SK-N-SH treated with all-trans-retinoic acid at 6 μM for 48 hours (cell line): ENCODE measurements around the gene SYNPO.

ENCODE experiments used
- ATAC-seq: fragments of 200-7000 bp; cut with Tn5 transposase; 3 replicates; pipeline ENCODE4 v1.9.1; 2020; ENCODE audit warnings: mild to moderate bottlenecking, moderate library complexity
- ARNTL ChIP-seq: fragments of 450-650 bp; formaldehyde crosslinking; IDR thresholded peaks from 2 replicates; pipeline ENCODE4 v1.5.0; 2020; ENCODE audit warnings: low read depth, mild to moderate bottlenecking, moderate library complexity, borderline replicate concordance
- BACH2 ChIP-seq: fragments of 250-450 bp; sonication (Bioruptor Pico); IDR thresholded peaks from 2 replicates; pipeline ENCODE4 v1.9.0; 2021; ENCODE audit warnings: mild to moderate bottlenecking, borderline replicate concordance
- CSDC2 ChIP-seq: fragments of 250-450 bp; sonication (Bioruptor Pico); IDR thresholded peaks from 2 replicates; pipeline ENCODE4 v1.5.0; 2020; ENCODE audit warnings: mild to moderate bottlenecking, moderate library complexity
- ESRRG ChIP-seq: fragments of 250-450 bp; sonication (Bioruptor Pico); IDR thresholded peaks from 2 replicates; pipeline ENCODE4 v1.6.1; 2021; ENCODE audit warnings: mild to moderate bottlenecking
- GLIS3 ChIP-seq: fragments of 250-450 bp; sonication (Bioruptor Pico); IDR thresholded peaks from 2 replicates; pipeline ENCODE4 v1.5.0; 2020; ENCODE audit warnings: mild to moderate bottlenecking, moderate library complexity
- ISL1 ChIP-seq: fragments of 250-450 bp; sonication (Bioruptor Pico); IDR thresholded peaks from 2 replicates; pipeline ENCODE4 v2.1.2; 2022; ENCODE audit warnings: mild to moderate bottlenecking, moderate library complexity
- OSR1 ChIP-seq: fragments of 250-450 bp; sonication (Bioruptor Pico); IDR thresholded peaks from 2 replicates; pipeline ENCODE4 v1.8.0; 2022; ENCODE audit warnings: moderate library complexity, mild to moderate bottlenecking, inconsistent platforms
- SNAI2 ChIP-seq: fragments of 250-450 bp; sonication (Bioruptor Pico); IDR thresholded peaks from 2 replicates; pipeline ENCODE4 v1.5.0; 2020; ENCODE audit warnings: mild to moderate bottlenecking, moderate library complexity
- TCF4 ChIP-seq: fragments of 250-450 bp; sonication (Bioruptor Pico); IDR thresholded peaks from 2 replicates; pipeline ENCODE4 v1.8.0; 2021; ENCODE audit warnings: mild to moderate bottlenecking, moderate library complexity, borderline replicate concordance
- TOX ChIP-seq: fragments of 250-450 bp; sonication (Bioruptor Pico); IDR thresholded peaks from 2 replicates; pipeline ENCODE4 v1.8.0; 2021; ENCODE audit warnings: mild to moderate bottlenecking, moderate library complexity, borderline replicate concordance
- ZFP3 ChIP-seq: fragments of 250-450 bp; sonication (Bioruptor Pico); IDR thresholded peaks from 2 replicates; pipeline ENCODE4 v1.5.0; 2020; ENCODE audit warnings: mild to moderate bottlenecking, moderate library complexity
- ZNF565 ChIP-seq: fragments of 450-650 bp; formaldehyde crosslinking; conservative IDR thresholded peaks from 2 replicates; pipeline ENCODE4 v1.5.0; 2020; ENCODE audit warnings: low read depth, mild to moderate bottlenecking, moderate library complexity
- ZNF70 ChIP-seq: fragments of 450-650 bp; formaldehyde crosslinking; IDR thresholded peaks from 2 replicates; pipeline ENCODE4 v1.5.0; 2020; ENCODE audit warnings: mild to moderate bottlenecking, moderate library complexity
- ZNF8 ChIP-seq: fragments of 450-650 bp; formaldehyde crosslinking; IDR thresholded peaks from 2 replicates; pipeline ENCODE4 v1.5.0; 2020; ENCODE audit warnings: mild to moderate bottlenecking, moderate library complexity
- TF ChIP-seq, protein P1 (sequence below): fragments of 250-450 bp; sonication (Bioruptor Pico); IDR thresholded peaks from 2 replicates; pipeline ENCODE4 v1.5.0; 2020; ENCODE audit warnings: mild to moderate bottlenecking, moderate library complexity
- TF ChIP-seq, protein P2 (sequence below): fragments of 250-450 bp; sonication (Bioruptor Pico); IDR thresholded peaks from 2 replicates; pipeline ENCODE4 v1.5.1; 2020; ENCODE audit warnings: low read depth, mild to moderate bottlenecking, moderate library complexity
- TF ChIP-seq, protein P3 (sequence below): fragments of 250-450 bp; sonication (Bioruptor Pico); IDR thresholded peaks from 2 replicates; pipeline ENCODE4 v1.5.1; 2021; ENCODE audit warnings: mild to moderate bottlenecking, moderate library complexity
- TF ChIP-seq, protein P4 (sequence below): fragments of 250-450 bp; sonication (Bioruptor Pico); IDR thresholded peaks from 2 replicates; pipeline ENCODE4 v1.8.0; 2020; ENCODE audit warnings: mild to moderate bottlenecking, moderate library complexity, borderline replicate concordance
- TF ChIP-seq, protein P5 (sequence below): fragments of 250-450 bp; sonication (Bioruptor Pico); IDR thresholded peaks from 2 replicates; pipeline ENCODE4 v1.8.0; 2021; ENCODE audit warnings: low read depth, mild to moderate bottlenecking, moderate library complexity, borderline replicate concordance

SYNPO gene

DNA sequence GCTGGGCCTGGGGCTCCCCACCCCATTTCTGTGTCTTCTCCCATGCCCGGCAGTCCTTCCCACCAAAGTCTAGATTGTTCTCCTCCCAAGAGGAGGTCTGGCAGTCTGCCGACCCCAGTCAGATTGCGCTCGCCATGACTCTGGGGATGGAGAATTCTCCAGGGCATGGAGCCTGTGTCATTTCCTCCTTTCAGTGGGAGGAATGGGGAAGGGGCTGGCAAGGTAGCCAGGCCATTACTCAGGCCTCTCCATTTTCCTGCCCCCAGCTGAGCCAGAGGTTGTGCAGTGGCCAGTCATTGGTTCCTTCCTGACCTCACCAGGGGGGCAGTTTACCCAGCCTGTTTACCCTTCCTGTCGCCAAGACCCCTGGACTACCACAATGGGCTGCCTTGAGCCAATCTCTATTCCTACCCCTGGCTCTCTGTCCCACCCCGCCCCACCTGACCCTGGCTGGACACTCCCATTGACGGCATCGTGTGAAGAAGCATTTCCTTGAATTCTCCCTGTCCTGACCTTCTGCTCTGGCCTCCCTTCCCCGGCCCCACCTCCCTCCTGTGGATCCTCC, 628 bp downstream of the SYNPO start:
- ATAC-seq: peak; percentile 0; the same call in 1 of the 3 replicates
- TF ChIP-seq ZNF70: no peak
- TF ChIP-seq ARNTL: no peak
- TF ChIP-seq ISL1 (CRISPR knock-in tag): no peak
- no peak for TF ChIP-seq TOX (CRISPR knock-in tag)
- TF ChIP-seq, protein P1, sequence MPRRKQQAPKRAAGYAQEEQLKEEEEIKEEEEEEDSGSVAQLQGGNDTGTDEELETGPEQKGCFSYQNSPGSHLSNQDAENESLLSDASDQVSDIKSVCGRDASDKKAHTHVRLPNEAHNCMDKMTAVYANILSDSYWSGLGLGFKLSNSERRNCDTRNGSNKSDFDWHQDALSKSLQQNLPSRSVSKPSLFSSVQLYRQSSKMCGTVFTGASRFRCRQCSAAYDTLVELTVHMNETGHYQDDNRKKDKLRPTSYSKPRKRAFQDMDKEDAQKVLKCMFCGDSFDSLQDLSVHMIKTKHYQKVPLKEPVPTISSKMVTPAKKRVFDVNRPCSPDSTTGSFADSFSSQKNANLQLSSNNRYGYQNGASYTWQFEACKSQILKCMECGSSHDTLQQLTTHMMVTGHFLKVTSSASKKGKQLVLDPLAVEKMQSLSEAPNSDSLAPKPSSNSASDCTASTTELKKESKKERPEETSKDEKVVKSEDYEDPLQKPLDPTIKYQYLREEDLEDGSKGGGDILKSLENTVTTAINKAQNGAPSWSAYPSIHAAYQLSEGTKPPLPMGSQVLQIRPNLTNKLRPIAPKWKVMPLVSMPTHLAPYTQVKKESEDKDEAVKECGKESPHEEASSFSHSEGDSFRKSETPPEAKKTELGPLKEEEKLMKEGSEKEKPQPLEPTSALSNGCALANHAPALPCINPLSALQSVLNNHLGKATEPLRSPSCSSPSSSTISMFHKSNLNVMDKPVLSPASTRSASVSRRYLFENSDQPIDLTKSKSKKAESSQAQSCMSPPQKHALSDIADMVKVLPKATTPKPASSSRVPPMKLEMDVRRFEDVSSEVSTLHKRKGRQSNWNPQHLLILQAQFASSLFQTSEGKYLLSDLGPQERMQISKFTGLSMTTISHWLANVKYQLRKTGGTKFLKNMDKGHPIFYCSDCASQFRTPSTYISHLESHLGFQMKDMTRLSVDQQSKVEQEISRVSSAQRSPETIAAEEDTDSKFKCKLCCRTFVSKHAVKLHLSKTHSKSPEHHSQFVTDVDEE (CRISPR knock-in tag): no peak
- TF ChIP-seq, protein P2, sequence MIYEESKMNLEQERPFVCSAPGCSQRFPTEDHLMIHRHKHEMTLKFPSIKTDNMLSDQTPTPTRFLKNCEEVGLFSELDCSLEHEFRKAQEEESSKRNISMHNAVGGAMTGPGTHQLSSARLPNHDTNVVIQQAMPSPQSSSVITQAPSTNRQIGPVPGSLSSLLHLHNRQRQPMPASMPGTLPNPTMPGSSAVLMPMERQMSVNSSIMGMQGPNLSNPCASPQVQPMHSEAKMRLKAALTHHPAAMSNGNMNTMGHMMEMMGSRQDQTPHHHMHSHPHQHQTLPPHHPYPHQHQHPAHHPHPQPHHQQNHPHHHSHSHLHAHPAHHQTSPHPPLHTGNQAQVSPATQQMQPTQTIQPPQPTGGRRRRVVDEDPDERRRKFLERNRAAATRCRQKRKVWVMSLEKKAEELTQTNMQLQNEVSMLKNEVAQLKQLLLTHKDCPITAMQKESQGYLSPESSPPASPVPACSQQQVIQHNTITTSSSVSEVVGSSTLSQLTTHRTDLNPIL: no peak
- no peak for TF ChIP-seq BACH2
- no peak for TF ChIP-seq GLIS3
- TF ChIP-seq ESRRG (CRISPR knock-in tag): no peak
- no peak for TF ChIP-seq ZNF8 (CRISPR knock-in tag)
- TF ChIP-seq ZFP3 (CRISPR knock-in tag): no peak; the same call in 1 of the 2 replicates

DNA sequence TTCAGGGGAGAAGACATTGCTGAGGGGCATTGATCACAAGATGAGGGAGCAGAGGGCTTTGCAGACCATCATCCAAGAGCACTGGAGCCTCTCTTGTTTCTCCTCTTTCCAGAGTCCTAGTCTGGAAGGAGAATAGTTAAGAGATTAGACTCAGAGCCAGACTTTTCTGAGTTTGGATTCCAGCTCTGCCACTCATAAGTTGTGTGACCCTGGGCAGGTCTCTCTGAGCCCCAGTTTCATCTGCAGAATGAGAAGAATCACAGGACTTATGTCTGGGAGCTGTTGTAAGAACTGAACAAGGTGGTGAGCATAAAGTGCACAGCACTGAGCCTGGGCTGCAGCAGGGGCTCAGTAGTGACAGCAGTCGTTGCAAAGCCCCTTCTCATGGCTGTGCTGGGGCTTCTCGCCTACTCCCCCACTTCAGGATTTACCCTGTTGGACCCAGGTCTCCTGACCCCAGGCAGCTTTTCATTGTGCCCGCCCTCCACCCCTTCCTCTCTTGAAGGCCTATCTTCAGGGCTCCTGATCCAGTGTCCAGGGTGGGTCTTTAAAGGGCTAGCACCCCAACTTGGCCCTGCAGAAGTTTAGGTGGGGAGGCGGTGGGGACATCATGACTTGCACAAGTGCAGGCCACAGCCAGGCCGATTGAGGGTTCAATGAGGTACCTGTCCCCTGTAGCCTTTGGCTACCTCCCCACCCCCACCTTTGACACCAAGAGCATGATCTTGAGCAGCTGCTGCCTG, 1.5 kb downstream of the SYNPO start:
- peak; percentile 2 for ATAC-seq
- TF ChIP-seq GLIS3: no peak
- TF ChIP-seq ZNF70: no peak
- TF ChIP-seq OSR1 (CRISPR knock-in tag): no peak
- TF ChIP-seq ISL1 (CRISPR knock-in tag): no peak
- no peak for TF ChIP-seq CSDC2 (CRISPR knock-in tag)
- TF ChIP-seq BACH2: no peak
- TF ChIP-seq ZNF565 (CRISPR knock-in tag): no peak
- TF ChIP-seq, protein P3, sequence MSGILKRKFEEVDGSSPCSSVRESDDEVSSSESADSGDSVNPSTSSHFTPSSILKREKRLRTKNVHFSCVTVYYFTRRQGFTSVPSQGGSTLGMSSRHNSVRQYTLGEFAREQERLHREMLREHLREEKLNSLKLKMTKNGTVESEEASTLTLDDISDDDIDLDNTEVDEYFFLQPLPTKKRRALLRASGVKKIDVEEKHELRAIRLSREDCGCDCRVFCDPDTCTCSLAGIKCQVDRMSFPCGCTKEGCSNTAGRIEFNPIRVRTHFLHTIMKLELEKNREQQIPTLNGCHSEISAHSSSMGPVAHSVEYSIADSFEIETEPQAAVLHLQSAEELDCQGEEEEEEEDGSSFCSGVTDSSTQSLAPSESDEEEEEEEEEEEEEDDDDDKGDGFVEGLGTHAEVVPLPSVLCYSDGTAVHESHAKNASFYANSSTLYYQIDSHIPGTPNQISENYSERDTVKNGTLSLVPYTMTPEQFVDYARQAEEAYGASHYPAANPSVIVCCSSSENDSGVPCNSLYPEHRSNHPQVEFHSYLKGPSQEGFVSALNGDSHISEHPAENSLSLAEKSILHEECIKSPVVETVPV: no peak
- TF ChIP-seq TCF4 (CRISPR knock-in tag): no peak
- TF ChIP-seq, protein P4, sequence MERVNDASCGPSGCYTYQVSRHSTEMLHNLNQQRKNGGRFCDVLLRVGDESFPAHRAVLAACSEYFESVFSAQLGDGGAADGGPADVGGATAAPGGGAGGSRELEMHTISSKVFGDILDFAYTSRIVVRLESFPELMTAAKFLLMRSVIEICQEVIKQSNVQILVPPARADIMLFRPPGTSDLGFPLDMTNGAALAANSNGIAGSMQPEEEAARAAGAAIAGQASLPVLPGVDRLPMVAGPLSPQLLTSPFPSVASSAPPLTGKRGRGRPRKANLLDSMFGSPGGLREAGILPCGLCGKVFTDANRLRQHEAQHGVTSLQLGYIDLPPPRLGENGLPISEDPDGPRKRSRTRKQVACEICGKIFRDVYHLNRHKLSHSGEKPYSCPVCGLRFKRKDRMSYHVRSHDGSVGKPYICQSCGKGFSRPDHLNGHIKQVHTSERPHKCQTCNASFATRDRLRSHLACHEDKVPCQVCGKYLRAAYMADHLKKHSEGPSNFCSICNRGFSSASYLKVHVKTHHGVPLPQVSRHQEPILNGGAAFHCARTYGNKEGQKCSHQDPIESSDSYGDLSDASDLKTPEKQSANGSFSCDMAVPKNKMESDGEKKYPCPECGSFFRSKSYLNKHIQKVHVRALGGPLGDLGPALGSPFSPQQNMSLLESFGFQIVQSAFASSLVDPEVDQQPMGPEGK (CRISPR knock-in tag): no peak

DNA sequence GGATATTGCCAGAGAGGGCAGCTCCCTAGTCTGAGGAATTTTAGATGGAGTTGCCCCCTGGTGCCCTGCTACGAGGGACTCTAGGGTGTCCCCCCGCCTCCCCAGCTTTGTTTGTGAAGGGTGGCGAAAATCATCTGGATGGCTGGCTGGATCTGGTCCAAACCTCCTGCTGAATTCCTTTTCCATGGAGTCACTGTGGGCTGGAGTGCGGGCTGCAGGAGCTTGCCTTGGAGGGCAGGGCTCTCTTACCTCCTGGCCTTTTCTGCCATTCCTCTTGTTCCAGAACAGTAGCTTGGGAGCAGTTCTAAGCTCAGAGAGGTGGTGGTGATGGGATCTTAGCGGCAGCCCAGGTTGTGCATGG, 2.1 kb downstream of the SYNPO start:
- ATAC-seq: peak; percentile 67
- TF ChIP-seq SNAI2 (CRISPR knock-in tag) (no peak), ZFP3 (CRISPR knock-in tag) (peak; percentile 64; the same call in 1 of the 2 replicates), GLIS3 (no peak), TCF4 (CRISPR knock-in tag) (no peak), CSDC2 (CRISPR knock-in tag) (0 out of 2 replicates have a peak, but pooled peaks have one; percentile 59), TOX (CRISPR knock-in tag) (no peak), ZNF8 (CRISPR knock-in tag) (no peak)
- TF ChIP-seq, protein P5, sequence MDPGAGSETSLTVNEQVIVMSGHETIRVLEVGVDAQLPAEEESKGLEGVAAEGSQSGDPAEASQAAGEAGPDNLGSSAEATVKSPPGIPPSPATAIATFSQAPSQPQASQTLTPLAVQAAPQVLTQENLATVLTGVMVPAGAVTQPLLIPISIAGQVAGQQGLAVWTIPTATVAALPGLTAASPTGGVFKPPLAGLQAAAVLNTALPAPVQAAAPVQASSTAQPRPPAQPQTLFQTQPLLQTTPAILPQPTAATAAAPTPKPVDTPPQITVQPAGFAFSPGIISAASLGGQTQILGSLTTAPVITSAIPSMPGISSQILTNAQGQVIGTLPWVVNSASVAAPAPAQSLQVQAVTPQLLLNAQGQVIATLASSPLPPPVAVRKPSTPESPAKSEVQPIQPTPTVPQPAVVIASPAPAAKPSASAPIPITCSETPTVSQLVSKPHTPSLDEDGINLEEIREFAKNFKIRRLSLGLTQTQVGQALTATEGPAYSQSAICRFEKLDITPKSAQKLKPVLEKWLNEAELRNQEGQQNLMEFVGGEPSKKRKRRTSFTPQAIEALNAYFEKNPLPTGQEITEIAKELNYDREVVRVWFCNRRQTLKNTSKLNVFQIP (CRISPR knock-in tag): no peak
- TF ChIP-seq, protein P3: no peak
- TF ChIP-seq, protein P4 (CRISPR knock-in tag): peak; percentile 81; the same call in 1 of the 2 replicates
- TF ChIP-seq, protein P1 (CRISPR knock-in tag): peak; percentile 37; the same call in 1 of the 2 replicates
